DMS 273 (cell line): ENCODE data around the gene SMG6.
A peak's percentile ranks its signal among the peaks of the same experiment; 100 is the strongest.
"Not testable (repeated sequence)": the region's sequence is repeated elsewhere in the genome, so short reads cannot be mapped to it uniquely, and the experiment has no call there.

ENCODE experiments used
- DNase-seq: peaks from one replicate; lab custom pipeline; 2025; ENCODE audit not compliant: unreplicated experiment; lab: John Stamatoyannopoulos, UW

Gene SMG6

DNA sequence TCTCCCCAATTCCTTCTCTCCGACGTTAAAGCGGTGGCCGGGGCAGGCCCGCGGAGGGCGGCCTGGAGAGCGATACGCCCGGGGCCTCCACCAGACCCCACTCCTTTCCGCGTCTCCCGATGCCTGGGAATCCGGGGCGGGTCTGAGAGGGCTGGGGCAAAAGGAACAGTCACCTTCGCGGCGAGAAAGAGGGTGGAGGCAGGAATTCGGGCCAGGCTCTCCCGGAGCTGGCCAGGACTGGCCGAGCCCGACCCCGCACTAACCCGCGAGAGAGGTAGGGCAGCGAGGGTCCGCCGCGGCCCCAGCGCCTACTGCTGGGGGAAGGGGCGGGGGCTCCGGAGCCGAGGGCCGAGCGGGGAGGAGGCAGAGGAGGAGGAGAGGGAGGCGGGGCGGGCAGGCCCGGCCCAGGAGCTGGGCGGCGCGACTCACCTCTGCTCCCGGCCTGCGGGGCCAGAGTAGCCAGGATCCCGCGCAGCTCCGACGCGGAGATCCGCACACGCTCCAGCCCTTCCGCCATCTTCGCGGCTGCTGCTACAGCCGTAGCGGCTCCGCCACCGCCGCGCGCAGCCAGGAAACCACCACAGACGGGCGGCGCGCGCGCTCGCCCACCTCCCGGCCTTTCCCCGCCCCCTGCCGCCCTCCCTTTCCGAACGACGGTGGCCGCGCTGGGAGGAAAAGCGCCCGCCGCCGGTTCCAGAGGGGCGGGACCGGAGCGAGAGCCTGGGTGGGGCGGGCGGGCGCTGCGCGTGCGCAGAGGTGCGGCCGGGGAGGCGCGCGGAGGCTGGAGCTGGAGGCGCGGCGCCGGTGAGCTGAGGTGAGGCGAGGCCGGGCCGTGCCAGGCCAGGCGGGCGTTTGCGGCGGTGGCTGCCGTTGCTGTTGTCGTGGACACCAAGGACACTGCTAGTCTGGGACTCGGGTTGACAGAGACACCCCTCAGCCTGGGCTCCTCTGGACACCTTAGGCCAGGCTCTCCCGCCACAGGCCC is at the start of gene SMG6, which contains the start of gene SRR:
Gene SMG6, minus strand, starts transcription at position 582 of the 985 bp plus-strand sequence. Its CDS starts 65 bp downstream, at position 517.
Gene SRR, plus strand, starts transcription at position 747 of the 985 bp plus-strand sequence. CDS start 11,611 bp downstream, outside the sequence.
- DNase-seq = peak; percentile 94

DNA sequence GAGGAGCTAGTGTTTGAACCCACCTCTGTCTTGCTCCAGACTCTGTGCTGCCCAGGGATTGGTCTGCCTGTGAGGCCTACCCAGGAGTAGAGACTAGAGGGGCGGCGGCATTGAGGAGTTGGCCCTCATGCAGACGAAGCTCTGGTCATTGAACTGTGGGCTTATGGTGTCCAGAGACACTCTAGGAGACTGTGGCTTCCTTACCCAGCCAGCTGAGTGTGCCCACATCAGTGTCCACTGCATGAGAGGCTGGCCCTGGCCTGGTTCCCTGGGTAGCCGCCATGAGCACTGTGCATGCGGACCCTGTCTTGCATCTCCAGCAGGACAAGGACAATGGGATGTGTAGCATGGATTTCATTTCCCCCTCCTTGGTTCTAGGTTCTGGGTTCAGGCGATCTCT is 47.7 kb upstream of the SMG6 start:
- no peak for DNase-seq

DNA sequence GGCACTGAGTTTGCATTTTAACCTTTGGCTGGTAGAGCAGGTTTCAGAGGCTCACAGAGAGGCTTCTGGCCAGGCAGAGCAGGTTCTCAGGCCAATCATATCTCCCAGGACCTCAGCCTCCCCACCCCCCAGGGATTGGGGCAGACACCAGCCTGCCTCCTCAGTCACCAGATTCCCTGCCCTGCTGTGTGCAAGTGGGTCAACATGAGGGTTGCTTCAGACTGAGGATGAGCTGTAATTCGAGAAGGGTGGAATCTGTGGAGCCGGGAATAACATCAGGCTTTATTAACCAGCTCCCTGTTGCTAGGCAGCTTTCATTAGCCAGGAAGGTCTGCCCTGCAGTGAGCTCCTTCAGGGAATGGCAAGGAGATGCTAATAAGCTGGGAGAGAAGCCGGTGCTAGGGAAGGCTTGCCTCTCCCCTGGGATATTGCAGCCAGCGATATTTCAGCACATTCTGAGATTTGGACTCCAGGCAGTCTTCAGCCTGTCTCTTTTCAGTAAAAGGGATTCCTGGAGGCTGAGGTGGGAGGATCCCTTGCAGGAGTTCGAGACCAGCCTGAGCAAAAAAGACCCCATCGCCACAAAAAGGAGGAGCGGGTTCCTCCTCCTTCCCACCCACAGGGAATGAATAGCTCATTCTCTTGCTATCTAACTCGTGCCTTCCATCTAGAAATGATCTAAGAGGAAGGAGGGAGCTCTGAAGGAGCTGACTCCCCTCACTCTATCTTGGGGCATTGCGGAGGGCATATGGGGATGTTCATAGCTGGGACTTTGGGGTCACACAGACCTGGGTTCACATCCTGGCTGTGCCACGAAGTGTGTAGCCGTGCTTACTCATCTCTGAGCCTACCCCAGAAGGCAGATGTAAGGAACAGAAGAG is 44.5 kb upstream of the SMG6 start:
- DNase-seq = peak; percentile 93

DNA sequence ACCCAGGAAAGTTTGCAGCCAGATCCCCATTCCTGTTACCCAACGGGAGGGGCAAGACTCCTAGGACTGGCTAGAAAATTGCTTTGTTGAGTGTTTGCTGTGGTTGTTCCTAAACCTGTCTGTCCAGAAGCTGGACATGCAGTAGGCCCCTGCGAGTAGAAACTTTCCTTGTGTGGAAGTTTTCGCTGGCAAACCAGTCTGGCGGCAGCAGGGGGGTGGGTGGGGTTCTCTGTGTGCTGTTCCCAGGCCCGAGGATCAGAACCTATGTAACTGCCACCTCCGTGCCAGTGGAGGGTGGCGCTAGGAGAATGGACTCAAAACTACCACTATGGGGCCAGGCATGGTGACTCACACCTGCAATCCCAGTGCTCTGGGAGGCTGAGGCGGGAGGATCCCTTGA is 42.9 kb upstream of the SMG6 start:
- DNase-seq = no peak

DNA sequence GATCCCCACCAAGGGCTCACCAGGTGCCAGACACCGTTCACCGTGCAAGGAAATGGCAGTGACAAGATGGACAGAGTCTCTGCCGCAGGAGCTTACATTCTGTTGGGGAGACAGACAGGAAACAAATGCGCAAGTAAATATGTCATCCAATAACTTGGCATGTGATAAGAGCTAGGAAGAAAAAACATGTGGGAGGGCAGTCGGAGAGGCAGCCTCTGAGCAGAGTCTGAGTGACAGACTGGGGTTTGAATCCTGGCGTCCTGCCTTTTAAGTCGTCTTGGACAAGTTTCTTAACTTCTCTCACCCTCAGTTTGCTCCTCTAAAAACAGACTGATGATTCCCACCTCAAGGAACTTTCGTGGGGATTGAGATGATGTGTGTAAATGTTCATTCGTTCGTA is 40.9 kb upstream of the SMG6 start:
- no peak for DNase-seq

DNA sequence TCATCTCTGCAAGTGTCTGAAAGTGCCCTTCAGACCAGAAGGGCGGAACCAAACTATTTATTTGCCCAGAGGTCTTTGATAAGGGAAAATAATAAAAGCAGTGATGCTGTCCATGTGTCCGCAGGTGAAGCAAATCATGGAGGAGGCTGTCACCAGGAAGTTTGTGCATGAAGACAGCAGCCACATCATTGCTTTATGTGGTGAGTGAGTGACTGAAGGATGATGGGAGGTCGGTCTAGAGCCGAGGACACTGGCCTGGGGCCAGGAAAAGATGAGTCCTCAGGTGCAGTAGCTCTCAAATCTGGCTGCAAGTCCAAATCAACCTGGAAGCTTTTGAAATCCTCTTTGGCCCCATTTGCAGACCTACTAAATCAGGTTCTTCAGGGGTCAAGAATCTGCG is 39.8 kb upstream of the SMG6 start:
- no peak for DNase-seq

DNA sequence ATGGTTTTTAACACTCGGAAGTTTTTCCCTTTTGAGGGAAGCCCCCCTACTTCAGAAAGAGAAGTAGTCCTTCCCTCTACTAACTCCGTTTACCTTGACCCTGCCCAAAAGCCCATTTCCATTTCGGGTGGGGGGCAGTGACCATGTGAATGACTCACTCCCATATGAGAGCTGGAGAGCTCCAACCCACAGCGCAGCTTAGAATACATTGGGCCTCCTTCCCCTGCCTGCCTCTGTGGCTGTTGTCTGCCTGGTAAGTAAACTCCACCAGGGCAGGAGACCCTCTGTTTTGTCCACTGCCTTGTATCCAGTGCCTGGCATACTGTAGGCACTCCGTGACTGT is 34.7 kb upstream of the SMG6 start:
- no peak for DNase-seq

DNA sequence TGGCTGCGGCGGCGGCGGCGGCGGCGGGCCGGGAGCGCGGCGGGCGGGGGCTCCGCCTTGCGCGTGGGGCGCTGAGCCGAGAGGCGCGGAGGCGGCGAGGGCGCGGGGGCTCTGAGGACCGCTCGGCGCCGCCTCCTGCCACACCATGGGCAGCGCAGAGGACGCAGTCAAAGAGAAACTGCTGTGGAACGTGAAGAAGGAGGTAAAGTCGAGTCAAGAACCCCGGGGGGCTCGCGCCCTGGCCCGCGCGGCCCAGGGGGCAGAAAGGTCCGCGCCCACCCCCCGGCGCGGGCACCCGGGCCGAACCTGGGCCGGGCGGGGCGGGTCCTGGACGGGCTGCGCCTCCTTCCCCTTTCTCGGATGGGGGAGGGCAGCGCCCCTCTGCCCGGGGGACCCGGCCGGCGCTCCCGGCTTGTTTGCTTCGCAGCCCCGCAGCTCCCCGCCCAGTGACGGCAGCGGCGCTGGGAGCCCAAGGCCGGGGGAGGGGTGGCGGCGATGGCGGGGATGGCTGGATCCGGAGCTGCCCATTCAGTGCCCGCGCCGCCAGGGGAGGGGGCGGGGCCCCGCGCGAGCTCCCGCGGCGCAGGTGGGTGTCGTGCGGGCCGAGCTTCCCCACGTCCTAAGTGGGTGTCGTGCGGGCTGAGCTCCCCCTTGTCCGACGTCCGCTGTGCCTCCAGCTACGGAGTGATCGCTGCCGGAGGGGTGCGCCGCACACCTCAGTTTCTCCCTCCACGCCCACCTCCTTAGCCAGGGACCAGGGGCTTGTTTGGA is 34.1 kb upstream of the SMG6 start:
- DNase-seq = peak; percentile 69

DNA sequence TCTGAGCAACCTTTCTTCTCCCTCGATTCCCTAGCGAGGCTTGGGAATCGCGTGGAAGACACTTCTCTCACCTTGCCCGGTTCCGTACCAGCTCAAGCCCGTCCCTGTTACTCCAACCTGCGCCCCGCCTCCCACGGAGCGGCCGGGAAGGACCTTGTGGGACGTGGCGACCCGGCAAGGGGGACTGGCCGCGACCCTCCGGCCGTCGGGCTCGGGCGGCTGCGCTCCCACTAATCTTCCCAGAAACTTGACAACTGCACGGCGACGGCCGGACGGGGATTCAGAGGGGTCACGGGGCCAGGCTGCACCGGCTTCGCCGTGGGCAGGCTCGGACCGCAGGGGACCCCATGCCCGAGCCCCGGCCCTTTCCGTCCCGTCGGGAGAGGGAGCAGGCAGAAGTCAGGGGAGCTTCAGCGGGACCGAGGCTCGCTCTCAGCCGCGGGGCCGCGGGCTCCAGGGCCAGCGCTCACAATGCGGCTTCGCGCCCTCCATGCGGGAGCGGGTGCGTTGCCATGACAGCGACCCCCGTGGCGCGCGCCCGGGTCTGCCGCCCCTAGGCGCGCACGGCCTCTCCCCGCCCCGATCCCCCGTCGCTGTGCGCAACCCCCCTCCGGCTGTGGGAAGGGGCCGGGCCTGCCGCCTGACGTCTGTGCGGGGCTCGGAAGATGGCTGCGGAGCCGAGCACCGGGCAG is 33.4 kb upstream of the SMG6 start, which contains the start of gene SGSM2:
Gene SGSM2, plus strand, starts transcription at position 650 of the 692 bp plus-strand sequence. CDS start 188 bp downstream, outside the sequence.
- peak; percentile 76 for DNase-seq

DNA sequence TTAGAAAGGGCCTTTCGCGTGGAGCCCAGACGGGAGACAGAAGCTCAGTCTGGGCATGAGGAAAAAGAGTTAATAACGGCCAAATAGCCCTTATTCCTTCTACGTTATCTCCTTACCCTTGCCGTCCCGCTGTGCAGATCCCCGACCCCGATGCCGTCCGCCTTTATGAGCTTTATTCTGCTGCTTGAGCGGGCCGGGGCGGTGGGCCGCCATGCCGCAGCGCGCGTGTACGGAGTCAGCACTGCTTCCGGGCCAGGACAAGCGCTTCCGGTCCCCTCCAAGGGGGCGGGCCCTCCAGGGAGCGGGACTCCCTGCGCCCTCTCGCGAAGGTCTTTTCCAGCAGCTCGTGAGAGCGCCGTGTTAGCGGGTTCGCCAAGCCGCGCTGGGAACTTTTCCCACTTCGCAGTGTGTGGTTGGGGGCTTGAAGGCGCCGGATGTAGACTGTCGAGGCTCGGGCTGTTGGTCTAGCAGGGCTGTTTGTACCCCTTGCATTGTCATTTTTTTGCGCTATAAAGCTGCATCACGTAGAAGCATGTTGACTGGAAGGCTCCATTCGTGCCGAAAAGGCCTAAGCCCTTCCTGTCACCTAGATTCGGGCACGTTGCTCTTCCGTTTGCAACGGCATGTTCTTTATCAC is 32.7 kb upstream of the SMG6 start, which contains the start of gene TSR1:
Gene TSR1, minus strand, starts transcription at position 243 of the 637 bp plus-strand sequence. Its CDS starts 30 bp downstream, at position 213.
- DNase-seq = peak; percentile 95

DNA sequence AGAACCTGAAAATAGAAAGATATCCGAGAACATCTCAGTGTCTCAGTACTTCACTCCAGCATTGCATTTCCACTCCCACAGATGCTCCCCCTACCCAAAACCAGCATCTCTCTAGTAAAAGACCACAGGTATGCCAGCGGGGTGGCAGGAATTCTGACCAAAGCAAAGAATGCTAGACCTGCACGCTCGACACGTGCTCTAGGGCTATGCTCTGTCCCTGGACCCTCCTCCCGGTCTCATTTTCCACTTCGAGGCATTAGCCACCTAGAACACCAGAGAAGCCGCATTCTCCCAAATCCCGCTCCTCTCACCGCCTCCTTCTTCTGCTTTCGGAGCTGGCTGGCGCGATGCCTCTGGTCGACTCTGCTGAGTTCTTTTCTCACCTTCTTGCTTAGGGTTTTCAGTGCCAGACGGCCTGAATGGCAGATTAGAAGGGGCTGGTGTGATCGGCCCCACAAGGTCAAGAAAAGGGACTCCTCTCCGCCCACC is 32.2 kb upstream of the SMG6 start:
- DNase-seq = peak; percentile 28

DNA sequence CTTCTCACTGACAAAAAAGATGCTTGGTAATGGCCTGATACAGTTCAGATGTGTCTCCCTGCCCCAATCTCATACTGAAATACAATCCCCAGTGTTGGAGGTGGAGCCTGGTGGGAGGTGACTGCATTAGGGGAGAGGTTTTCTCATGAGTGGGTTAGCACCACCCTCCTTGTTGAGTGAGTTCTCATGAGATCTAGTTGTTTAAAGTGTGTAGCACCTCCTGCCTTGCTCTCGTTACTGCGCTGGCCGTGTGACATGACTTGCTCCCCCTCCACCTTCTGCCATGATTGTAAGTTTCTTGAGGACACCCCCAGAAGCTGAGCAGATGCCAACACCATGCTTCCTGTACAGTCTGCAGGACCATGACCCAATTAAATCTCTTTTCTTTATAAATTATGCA is 27.7 kb upstream of the SMG6 start:
- no peak for DNase-seq

DNA sequence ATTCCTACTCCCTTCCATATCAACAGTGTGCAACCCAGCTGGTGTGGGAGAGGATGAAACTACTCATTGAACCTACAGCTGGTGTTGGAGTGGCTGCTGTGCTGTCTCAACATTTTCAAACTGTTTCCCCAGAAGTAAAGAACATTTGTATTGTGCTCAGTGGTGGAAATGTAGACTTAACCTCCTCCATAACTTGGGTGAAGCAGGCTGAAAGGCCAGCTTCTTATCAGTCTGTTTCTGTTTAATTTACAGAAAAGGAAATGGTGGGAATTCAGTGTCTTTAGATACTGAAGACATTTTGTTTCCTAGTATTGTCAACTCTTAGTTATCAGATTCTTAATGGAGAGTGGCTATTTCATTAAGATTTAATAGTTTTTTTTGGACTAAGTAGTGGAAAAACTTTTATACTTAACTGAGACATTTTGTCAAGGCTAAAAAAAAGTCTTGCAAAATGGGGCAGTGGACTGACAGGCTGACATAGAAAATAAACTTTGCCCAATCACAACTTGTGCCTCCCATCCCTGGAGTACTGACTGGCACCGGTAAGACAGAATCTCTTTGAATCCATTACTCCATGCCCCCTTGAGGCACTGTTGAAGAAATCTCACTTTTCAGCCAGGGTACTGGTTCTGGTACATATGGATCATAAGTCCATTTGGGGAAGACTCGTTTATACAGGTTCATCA is 20.2 kb upstream of the SMG6 start:
- no peak for DNase-seq

DNA sequence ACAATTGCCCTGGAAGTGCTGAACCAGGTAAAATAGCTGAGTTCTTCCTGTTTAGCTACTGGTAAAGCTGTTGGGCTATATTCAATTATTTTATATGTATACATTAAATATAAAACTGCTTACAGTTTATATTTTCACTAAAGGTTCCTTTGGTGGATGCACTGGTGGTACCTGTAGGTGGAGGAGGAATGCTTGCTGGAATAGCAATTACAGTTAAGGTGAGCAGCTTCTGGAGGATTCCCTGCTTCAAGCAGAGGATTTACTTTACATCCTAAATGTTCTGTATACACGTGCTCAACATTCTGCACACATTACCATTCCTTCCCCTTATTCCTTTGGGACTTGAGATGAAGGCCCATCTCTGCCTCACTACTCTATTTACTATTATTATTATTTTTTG is 17.8 kb upstream of the SMG6 start:
- no peak for DNase-seq

DNA sequence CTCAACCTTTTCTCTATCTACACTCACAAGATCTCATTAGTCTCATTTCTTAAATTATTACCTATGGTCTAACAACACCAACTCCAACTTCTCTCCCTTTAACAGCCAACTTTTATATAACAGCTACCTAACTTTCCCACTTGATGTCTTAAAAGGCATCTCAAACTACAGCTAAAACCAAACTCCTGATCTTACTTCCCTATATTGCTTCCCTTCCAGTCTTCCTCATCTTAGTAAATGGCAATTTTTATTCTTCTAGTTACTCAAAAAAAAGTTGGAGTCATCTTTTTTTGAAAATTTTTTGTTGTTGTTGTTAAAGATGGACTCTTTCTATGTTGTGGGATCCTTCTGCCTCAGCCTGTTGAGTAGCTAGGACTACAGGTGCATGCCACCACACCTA is 15.5 kb upstream of the SMG6 start:
- DNase-seq = no peak

DNA sequence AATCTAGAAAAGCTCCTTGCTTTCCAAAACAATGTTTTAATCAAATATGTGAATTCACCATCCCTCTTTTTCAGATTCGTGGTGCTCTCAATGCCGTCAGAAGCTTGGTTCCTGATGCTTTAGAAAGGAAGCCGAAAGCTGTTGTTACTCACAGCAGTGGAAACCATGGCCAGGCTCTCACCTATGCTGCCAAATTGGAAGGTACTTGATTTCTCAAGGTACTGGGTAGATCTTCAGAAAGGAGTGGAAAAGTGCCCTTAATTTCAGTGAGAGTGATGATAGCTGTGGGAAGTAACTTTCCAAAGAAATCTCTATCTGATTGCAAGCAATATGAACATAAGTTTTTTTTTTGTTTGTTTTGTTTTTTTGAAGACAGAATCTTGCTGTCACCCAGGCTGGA is 14.2 kb upstream of the SMG6 start:
- DNase-seq = no peak

DNA sequence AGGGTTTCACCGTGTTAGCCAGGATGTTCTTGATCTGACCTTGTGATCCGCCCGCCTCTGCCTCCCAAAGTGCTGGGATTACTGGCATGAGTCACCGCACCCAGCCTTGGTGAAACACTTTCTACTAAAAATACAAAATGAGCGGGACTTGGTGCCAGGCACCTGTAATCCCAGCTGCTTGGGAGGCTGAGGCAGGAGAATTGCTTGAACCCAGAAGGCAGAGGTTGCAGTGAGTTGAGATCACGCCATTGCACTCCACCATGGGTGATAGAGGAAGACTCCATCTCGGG is 13.3 kb upstream of the SMG6 start:
- DNase-seq = not testable (repeated sequence)

DNA sequence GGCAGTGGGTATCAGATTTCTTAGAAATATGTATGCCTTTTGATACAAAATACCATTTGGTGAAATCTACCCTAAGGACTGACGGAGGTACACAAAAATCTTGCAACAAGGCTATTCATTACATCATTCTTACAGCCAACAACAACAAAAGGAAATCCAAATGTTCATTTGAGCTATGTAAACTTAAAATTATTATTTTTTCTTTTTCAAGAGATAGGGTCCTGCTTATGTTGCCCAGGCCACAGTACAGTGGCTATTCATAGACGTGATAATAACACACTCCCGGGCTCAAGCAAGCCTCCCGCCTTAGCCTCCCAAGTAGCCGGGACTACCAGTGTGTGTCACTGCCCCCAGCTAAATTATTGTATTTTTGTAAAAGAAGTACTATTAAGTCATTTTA is 9.2 kb upstream of the SMG6 start:
- DNase-seq = no peak
